Activated CD4-positive, alpha-beta T cell treated with anti-CD3 and anti-CD28 coated beads, Interleukin-2, amount 10 ng/mL, durations not matched to agents 7 days and 5 days (primary cell): ENCODE data around the gene PIAS2. TPM values are rescaled to one million over a fixed set of nuclear protein-coding genes. Genes with fewer than 3 reads are reported as not detected.

Source experiments
- CTCF ChIA-PET: fragments of 350-600 bp; sonication (Branson Sonifier 250); formaldehyde crosslinking; loops from one replicate; lab custom pipeline; 2021; ENCODE audit warnings: antibody characterized with exemption; lab: Charles Lee
- POLR2A ChIA-PET: fragments of 350-600 bp; sonication (Branson Sonifier 250); formaldehyde crosslinking; loops from one replicate; lab custom pipeline; 2021; ENCODE audit warnings: antibody characterized with exemption; lab: Charles Lee
- DNase-seq: peaks from one replicate; pipeline ENCODE4 v3.0.0-alpha.2; 2020
- H3K27ac Mint-ChIP-seq: one replicate; pipeline ENCODE4 v1.8.0; 2021; ENCODE audit warnings: mild to moderate bottlenecking, moderate library complexity, mixed read lengths
- H3K27me3 Mint-ChIP-seq: one replicate; pipeline ENCODE4 v1.8.0; 2021; ENCODE audit warnings: mixed read lengths
- H3K36me3 Mint-ChIP-seq: one replicate; pipeline ENCODE4 v1.8.0; 2021; ENCODE audit warnings: low read depth, mixed read lengths
- H3K4me1 Mint-ChIP-seq: one replicate; pipeline ENCODE4 v1.8.0; 2021; ENCODE audit warnings: mixed read lengths
- H3K4me3 Mint-ChIP-seq: one replicate; pipeline ENCODE4 v1.8.0; 2021; ENCODE audit warnings: mild to moderate bottlenecking, moderate library complexity, mixed read lengths
- H3K9me3 Mint-ChIP-seq: one replicate; pipeline ENCODE4 v1.8.0; 2021; ENCODE audit warnings: mixed read lengths
- total RNA-seq, 2 experiments: library from RNA; stranded (reverse); gene quantifications; one replicate each; pipeline ENCODE4 v1.2.3, GENCODE V29; 2021

Gene PIAS2
- total RNA-seq, 2 experiments from 2014 or later: 32.8 to 33.3 TPM

DNA sequence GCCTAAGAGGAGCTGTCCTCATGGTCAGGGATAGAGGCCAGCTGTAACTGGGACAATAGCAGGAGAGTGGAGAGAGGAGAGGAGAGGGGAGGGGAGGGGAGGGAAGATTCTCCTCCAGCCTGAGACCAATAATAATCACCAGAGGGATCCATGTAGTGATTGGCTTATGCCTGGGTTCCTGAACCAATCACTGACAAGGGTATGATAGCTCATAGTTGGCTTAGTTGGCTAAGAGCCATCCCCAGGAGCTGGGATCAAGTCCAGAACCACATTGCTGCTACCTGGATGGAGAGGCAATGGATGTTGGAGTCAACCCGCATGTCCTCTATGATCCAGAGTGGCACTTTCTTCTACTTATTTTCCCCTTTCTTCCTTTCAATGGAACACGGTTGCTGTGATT lies 152.7 kb downstream of the PIAS2 start:
- Mint-ChIP-seq H3K9me3 (no peaks in the 10 kb centered on the region), H3K27ac (no peak overlapping the region), H3K27me3 (peaks cover 55% of the 10 kb centered on the region), H3K4me3 (no peak overlapping the region), H3K4me1 (no peaks in the 10 kb centered on the region), H3K36me3 (no peaks in the 10 kb centered on the region)
- ChIA-PET POLR2A (no interaction called here), CTCF (no interaction called here)
- no peak for DNase-seq

DNA sequence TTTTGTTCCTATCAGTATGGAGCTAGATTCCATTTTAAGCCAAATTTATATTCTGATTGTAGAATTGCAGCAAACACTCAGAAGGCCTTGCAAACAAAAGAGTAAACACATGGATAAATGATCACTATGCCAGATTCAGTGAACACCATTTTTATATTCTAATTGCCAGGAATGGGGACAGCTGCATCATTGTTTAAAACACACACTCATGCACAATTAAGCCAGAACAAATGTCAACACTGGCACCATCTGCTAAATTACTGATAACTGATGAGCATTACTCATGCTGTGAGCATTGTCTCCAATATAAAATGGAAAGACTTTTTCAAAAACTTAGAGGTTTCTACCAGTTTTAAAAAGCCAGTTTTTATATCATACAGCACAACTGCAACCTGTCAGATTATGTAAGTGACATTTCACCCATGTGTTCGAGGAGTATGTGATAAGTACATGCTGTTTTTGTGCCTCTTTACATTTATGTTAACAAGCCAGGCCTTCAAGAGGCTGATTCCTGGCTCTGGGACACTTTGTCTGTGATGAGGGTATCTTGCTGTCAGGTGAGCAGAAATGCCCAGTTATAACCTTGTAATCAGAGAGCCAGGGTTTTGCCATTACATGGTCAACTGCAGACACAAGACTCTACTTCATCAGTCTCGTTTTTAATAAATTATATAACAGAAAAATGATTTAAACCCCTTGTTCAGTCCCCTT lies 156.1 kb downstream of the PIAS2 start:
- no peaks in the 10 kb centered on the region for H3K9me3 Mint-ChIP-seq
- CTCF ChIA-PET: interaction anchor here (1.5 kb wide), 1 partner anchor 11 kb away, joined by 3 read pairs; no protein-coding TSS in a partner anchor
- POLR2A ChIA-PET: no interaction called here
- no peak overlapping the region for H3K27ac Mint-ChIP-seq
- DNase-seq: no peak
- H3K4me1 Mint-ChIP-seq: peaks cover 6% of the 10 kb centered on the region
- peaks cover 74% of the 10 kb centered on the region for H3K27me3 Mint-ChIP-seq
- H3K36me3 Mint-ChIP-seq: no peaks in the 10 kb centered on the region
- H3K4me3 Mint-ChIP-seq: no peak overlapping the region

DNA sequence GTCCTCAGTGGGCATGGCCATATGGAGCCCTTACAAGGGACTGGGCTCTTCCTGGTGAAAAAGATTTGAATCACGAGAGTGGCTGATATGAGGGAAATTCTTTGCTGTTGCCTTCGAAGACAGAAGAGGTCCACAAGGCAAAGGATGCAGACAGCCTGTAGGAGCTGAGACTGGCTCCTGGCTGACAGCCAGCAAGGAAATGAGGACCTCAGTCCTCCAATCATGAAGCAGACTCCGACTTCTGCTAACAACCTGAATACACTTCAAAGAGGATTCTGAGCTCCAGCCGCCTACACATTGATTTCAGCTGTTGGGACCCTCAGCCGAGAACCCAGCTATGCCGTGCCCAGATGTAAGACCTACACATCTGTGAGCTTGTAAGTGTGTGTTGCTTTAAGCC lies 157.4 kb downstream of the PIAS2 start:
- no peak overlapping the region for H3K27ac Mint-ChIP-seq

DNA sequence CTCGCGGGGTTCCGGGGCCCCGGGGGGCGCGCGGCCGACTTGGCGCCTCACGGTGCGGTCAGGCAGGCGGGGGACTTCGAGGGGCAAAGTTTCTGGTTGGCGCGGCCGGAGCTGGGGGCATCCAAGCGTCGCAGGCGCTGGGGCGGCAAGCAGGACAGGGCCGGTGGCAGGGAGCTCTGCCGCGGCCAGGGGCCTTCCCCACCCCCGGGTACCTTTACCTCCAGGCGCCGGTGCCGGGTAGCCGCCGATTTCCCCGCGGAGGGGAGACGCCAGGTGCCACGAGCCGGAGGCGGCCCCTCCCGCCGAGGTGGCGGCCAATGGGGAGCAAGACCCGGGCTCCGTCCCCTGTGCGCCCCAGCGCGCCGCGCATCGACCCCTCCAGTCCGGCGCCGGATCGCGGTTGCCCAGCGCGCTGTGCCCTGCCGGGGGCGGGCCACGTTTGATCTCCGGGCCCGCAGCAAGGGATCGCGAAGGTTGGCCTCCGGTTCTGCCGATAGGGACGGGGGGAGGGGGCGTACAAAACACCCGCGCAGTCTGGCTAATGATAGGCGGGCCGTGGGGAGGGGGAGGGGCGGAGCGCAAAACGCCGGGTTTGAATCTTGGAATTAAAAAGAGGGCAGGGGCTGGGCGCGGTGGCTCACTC lies 160.6 kb downstream of the PIAS2 start, which contains the start of gene ST8SIA5:
TSS of gene ST8SIA5 (minus strand) at position 495 of the 643 bp plus-strand sequence. CDS start 545 bp downstream, outside the sequence.
- H3K9me3 Mint-ChIP-seq: peaks cover 2% of the 10 kb centered on the region
- H3K4me3 Mint-ChIP-seq: peak within 1 kb of the TSS; percentile 50
- no peak for DNase-seq
- H3K27ac Mint-ChIP-seq: no peak within 1 kb of the TSS
- H3K27me3 Mint-ChIP-seq: peaks cover 64% of the 10 kb centered on the region
- ChIA-PET CTCF (no interaction called here), POLR2A (no interaction called here)
- H3K4me1 Mint-ChIP-seq: peaks cover 29% of the 10 kb centered on the region
- H3K36me3 Mint-ChIP-seq: no peaks in the 10 kb centered on the region

More for the DNA sequence above, 157.4 kb downstream of the PIAS2 start:
- Mint-ChIP-seq H3K36me3 (no peaks in the 10 kb centered on the region), H3K4me3 (no peak overlapping the region), H3K9me3 (no peaks in the 10 kb centered on the region), H3K27me3 (peaks cover 79% of the 10 kb centered on the region), H3K4me1 (peaks cover 17% of the 10 kb centered on the region)
- ChIA-PET POLR2A (no interaction called here), CTCF (interaction anchor here (1.2 to 1.5 kb wide), 2 partner anchors 10 to 12 kb away, joined by 3 to 6 read pairs; no protein-coding TSS in a partner anchor)
- no peak for DNase-seq

DNA sequence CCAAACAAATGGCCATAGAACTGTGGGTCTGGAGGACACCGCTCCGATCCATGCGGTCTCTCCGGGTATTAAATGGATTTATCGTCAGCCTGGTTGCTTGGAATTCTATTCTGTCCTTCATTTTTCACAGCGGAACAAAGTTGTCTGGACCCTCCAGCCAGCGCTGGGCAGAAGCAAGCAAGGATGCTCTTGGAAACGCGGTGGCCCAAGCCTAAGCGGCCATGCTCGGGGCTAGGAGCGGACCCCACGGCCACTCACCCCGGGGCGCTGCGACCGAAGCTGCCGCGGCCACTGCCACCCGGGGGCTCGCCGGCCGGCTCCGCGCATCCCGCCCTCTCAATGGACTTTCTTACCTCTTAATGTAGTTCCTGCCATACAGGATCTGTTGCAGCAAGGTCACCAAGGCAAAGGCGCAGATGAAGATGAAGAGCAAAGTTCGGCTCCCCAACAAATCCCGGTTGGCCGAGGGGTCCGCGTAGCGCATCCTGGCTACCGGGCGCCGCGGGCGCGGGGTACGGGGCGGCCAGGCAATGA lies 161.2 kb downstream of the PIAS2 start:
- ChIA-PET CTCF (no interaction called here), POLR2A (no interaction called here)
- Mint-ChIP-seq H3K9me3 (peaks cover 2% of the 10 kb centered on the region), H3K4me1 (peaks cover 29% of the 10 kb centered on the region), H3K27me3 (peaks cover 59% of the 10 kb centered on the region), H3K27ac (no peak overlapping the region), H3K4me3 (no peak overlapping the region), H3K36me3 (no peaks in the 10 kb centered on the region)
- no peak for DNase-seq

DNA sequence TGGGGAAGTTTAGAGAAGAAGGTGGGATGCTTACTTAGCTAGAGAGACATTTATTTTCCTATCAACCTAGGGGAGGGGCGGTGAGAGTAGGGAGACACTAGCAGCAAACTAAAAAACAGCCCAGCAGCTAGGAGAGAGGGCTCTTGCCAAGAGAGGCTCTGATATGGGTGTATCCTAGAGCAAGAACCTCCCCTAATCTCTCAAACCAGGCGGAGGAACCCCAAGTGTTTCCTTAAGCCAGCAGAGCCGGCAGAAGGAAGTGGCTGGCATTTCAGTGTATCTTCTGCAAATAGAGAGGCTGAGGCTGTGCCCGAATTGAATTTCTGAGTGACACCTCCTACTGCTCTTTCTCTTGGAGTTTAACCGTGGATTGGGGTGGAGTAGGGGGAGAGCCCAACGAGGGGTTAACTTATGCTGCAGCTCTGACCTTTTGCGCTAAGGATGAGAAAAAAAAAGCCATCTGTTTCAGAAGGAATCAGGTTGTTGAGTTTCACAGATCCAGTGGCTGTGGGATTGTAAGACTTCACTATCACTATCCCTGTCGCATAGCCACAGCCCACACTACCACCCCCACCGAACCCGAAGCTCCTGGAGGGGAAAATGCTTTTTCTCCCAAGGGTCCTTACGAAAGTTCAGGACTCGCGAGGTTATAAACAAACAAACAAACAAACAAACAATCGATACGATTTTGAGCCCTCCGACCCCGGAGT lies 161.8 kb downstream of the PIAS2 start:
- H3K36me3 Mint-ChIP-seq: no peaks in the 10 kb centered on the region
- peaks cover 29% of the 10 kb centered on the region for H3K4me1 Mint-ChIP-seq
- peaks cover 2% of the 10 kb centered on the region for H3K9me3 Mint-ChIP-seq
- no peak for DNase-seq
- POLR2A ChIA-PET: no interaction called here
- H3K27ac Mint-ChIP-seq: no peak overlapping the region
- peaks cover 58% of the 10 kb centered on the region for H3K27me3 Mint-ChIP-seq
- CTCF ChIA-PET: no interaction called here
- no peak overlapping the region for H3K4me3 Mint-ChIP-seq

DNA sequence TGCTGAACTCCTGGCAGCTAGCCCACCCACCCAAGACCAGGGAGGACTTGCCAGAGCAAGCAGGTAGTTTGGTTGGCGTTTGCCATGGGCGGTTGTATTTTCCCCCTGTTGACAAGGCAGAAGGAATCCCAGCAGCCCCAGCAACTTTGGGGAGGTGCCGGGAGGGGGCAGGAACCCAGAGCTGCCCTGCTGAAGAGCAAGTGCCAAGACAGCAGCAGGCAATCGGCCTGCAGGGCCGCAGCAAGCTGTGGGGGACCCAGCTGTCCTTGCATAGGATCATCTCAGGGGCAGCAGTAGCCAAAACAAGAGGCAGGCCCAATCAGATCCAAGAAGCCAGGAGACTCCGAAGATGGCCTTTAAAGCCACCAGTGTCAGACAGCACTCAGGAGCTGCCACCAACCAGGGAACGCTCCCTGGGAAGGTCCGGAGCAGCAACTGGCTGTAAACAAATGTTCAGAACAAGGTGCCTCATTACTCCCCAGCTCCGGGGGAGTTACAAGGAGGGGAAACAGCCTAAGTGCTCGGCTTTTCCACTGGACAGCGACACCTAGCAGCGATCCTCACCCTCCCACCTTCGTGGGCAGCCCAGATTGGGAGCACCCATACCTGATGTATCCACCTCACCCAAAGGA lies 162.5 kb downstream of the PIAS2 start:
- ChIA-PET CTCF (no interaction called here), POLR2A (no interaction called here)
- peaks cover 2% of the 10 kb centered on the region for H3K9me3 Mint-ChIP-seq
- H3K27ac Mint-ChIP-seq: no peak overlapping the region
- peaks cover 29% of the 10 kb centered on the region for H3K4me1 Mint-ChIP-seq
- no peak for DNase-seq
- peaks cover 56% of the 10 kb centered on the region for H3K27me3 Mint-ChIP-seq
- no peaks in the 10 kb centered on the region for H3K36me3 Mint-ChIP-seq
- no peak overlapping the region for H3K4me3 Mint-ChIP-seq

DNA sequence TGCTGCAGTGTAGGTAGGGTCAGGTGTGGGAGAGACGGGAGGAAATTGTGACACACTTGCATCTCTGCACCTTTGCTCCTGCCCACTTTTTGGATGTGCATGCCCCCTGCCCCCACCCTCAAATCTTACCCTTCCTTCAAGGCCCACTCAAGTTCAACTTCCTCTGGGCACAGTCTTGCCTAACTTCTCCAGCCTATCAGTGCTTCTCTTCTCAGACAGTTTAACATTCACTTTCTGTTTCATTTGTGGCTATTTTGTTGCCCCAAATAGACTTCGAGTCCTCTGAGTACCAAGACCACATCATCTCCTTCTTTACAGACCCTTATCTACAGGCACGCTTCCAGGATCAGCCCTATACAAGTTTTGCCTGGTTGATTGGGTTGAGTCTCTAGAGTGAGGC lies 163.1 kb downstream of the PIAS2 start:
- Mint-ChIP-seq H3K4me1 (peaks cover 29% of the 10 kb centered on the region), H3K4me3 (no peak overlapping the region), H3K9me3 (peaks cover 2% of the 10 kb centered on the region), H3K27ac (no peak overlapping the region), H3K27me3 (peaks cover 52% of the 10 kb centered on the region), H3K36me3 (no peaks in the 10 kb centered on the region)
- ChIA-PET POLR2A (no interaction called here), CTCF (no interaction called here)
- no peak for DNase-seq

Other genes with a start within 250 kb of the PIAS2 start
- gene ST8SIA5, start 160.5 kb downstream of the PIAS2 start, total RNA-seq: under 1 TPM in 1 of 2 experiments, not detected in 1; 0.15 TPM
- 1 to 10 TPM in 1 of 2 experiments, under 1 TPM in 1; 0.87 to 1.0 TPM for gene KATNAL2, start 95 bp upstream of the PIAS2 start, total RNA-seq
- not detected for gene ELOA2, start 118.1 kb upstream of the PIAS2 start, total RNA-seq
- gene HDHD2, start 233.0 kb upstream of the PIAS2 start, total RNA-seq: 10 to 100 TPM; 31.2 to 34.3 TPM